ENCODE data around the gene PARVB. TPM values are rescaled to one million over a fixed set of nuclear protein-coding genes. Genes with fewer than 3 reads are reported as not detected.

The PARVB gene
- total and polyA plus RNA-seq, 9 of the 15 experiments (the other 6 are each of a cell fraction or from before 2014, with no cell fraction given): 1.1 to 59.2 (median 29.2) TPM

- TF ChIP-seq NFE2L1 (tag; IDR thresholded peaks at IDR 0.05; ENCODE audit: borderline replicate concordance, low read depth): no peak
Observed at GRCh38 chr22:44116331-44116730, 92.2 kb downstream of the PARVB start (continued).

- Histone ChIP-seq H3K9ac (ENCODE audit: insufficient read depth in 1 of 2, low read depth in 2 of 2, low read length in 2 of 2) (no peak overlapping the region), H3K4me2 (ENCODE audit: insufficient read depth, low read length) (no peak overlapping the region), H3K4me1 (replicated peaks in 1 of 2; ENCODE audit: control insufficient read depth in 2 of 2, insufficient read depth in 2 of 2, low read length in 2 of 2) (peaks cover 0 to 3% of the 10 kb centered on the region in 2 experiments; a peak in 1 of 5 replicates), H3K9me1 (ENCODE audit: control insufficient read depth, insufficient read depth, low read length) (no peaks in the 10 kb centered on the region), H3K27ac (ENCODE audit: extremely low read depth, low read depth, low read length) (no peak overlapping the region), H2AFZ (ENCODE audit: low read depth, low read length) (no peak overlapping the region), H3K9me3 (replicated peaks; ENCODE audit: control insufficient read depth, insufficient read depth, low read depth, low read length) (no peaks in the 10 kb centered on the region), H4K20me1 (replicated peaks; ENCODE audit: control insufficient read depth, insufficient read depth, low read length) (no peaks in the 10 kb centered on the region), H3K4me3 (no peak overlapping the region), H3K79me2 (ENCODE audit: control insufficient read depth, insufficient read depth, low read length) (no peaks in the 10 kb centered on the region), H3K27me3 (ENCODE audit: control insufficient read depth in 2 of 2, insufficient read depth in 2 of 2, low read length in 2 of 2) (no peaks in the 10 kb centered on the region), H3K36me3 (ENCODE audit: control insufficient read depth, insufficient read depth, low read length) (no peaks in the 10 kb centered on the region; the same call in 2 of the 3 replicates)
- ATAC-seq (no peak), DNase-seq (ENCODE audit: extremely low read depth in 1 of 4, low spot score in 3 of 4) (no peak), FAIRE-seq (no peak)
- CTCF ChIA-PET (ENCODE audit: low intra/inter-chr PET ratio): no interaction called here
- in situ Hi-C loops (cut with MboI): no loop called here
- BruUV-seq (replicated peaks): no TSS peak
- intact Hi-C loops (cut with micrococcal nuclease): no loop called here
- WGBS (ENCODE audit: insufficient coverage, low coverage, missing lambda C conversion rate): 43% methylated on average over 3 of the region's 16 CpGs
- POLR2A ChIA-PET: no interaction called here
- TF ChIP-seq AFF4 (CRISPR knock-in tag; IDR thresholded peaks at IDR 0.05): no peak
- no peak for TF ChIP-seq CREM (IDR thresholded peaks at IDR 0.05; ENCODE audit: low read depth)
- TF ChIP-seq ZNF146 (CRISPR knock-in tag; IDR thresholded peaks at IDR 0.05; ENCODE audit: unreplicated experiment): no peak
- TF ChIP-seq CEBPG (CRISPR knock-in tag; IDR thresholded peaks at IDR 0.05): no peak
- no peak for TF ChIP-seq CEBPG (tag; conservative IDR thresholded peaks at IDR 0.05 in 1 of 2, IDR thresholded peaks at IDR 0.05 in 1 of 2)
- TF ChIP-seq PKNOX1 (IDR thresholded peaks at IDR 0.05): no peak
- no peak for TF ChIP-seq CHAMP1 (IDR thresholded peaks at IDR 0.05)
- no peak for TF ChIP-seq ZNF23 (CRISPR knock-in tag; IDR thresholded peaks at IDR 0.05)
- TF ChIP-seq POLR2A (conservative IDR thresholded peaks at IDR 0.05): no peak
- TF ChIP-seq FOXK1 (CRISPR knock-in tag; IDR thresholded peaks at IDR 0.05; ENCODE audit: borderline replicate concordance): no peak
- no peak for TF ChIP-seq RCOR1 (IDR thresholded peaks at IDR 0.05; ENCODE audit: borderline replicate concordance in 1 of 2, low read depth in 2 of 2, low read length in 2 of 2)
- TF ChIP-seq RFX5 (IDR thresholded peaks at IDR 0.05; ENCODE audit: low read depth, low read length): no peak
Observed at GRCh38 chr22:44116755-44117684, 92.9 kb downstream of the PARVB start.
